ENCODE data around the gene MYH4. TPM values are rescaled to one million over a fixed set of nuclear protein-coding genes. Genes with fewer than 3 reads are reported as not detected.

MYH4 gene
- total and polyA plus RNA-seq, 9 of the 15 experiments (the other 6 are each of a cell fraction or from before 2014, with no cell fraction given): not detected

GRCh38 chr17:10512856-10513255, 43.5 kb upstream of the MYH4 start (continued):
- TF ChIP-seq MNT (conservative IDR thresholded peaks at IDR 0.05) (no peak), HNRNPH1 (optimal IDR thresholded peaks at IDR 0.05; ENCODE audit: low read depth, low read length) (no peak), SLC30A9 (CRISPR knock-in tag; IDR thresholded peaks at IDR 0.05) (no peak), FOS (IDR thresholded peaks at IDR 0.05; ENCODE audit: extremely low read depth, insufficient read length) (no peak)

DNA sequence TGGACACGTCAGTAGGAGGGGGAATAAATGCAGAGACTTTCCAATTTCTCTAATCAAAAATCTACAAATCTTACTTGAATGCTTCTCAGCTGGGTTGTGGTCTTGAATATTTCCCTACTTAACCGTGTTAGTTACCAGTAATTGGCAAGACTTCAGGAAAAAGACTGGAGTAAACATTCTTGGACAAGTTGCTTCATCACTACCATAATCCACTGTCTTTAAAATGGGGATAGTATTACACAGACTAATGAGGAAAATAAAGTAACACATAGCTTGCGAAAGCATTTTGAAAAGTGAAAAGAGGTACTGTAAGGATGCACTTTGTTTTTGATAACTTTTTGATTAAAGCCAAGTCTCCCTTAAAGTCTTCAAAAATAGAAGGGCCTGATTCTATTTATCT, 30.6 kb upstream of the MYH4 start:
- Histone ChIP-seq H3K9me1 (ENCODE audit: control insufficient read depth, insufficient read depth, low read length) (no peaks in the 10 kb centered on the region), H2AFZ (ENCODE audit: low read depth, low read length) (no peak overlapping the region), H3K4me1 (replicated peaks in 1 of 2; ENCODE audit: control insufficient read depth in 2 of 2, insufficient read depth in 2 of 2, low read length in 2 of 2) (no peaks in the 10 kb centered on the region), H3K27me3 (ENCODE audit: control insufficient read depth in 2 of 2, insufficient read depth in 2 of 2, low read length in 2 of 2) (no peaks in the 10 kb centered on the region), H3K4me3 (no peak overlapping the region), H3K36me3 (ENCODE audit: control insufficient read depth, insufficient read depth, low read length) (no peaks in the 10 kb centered on the region), H3K27ac (ENCODE audit: extremely low read depth, low read depth, low read length) (no peak overlapping the region), H3K9ac (ENCODE audit: insufficient read depth in 1 of 2, low read depth in 2 of 2, low read length in 2 of 2) (no peak overlapping the region), H3K9me3 (replicated peaks; ENCODE audit: control insufficient read depth, insufficient read depth, low read depth, low read length) (no peaks in the 10 kb centered on the region), H4K20me1 (replicated peaks; ENCODE audit: control insufficient read depth, insufficient read depth, low read length) (no peaks in the 10 kb centered on the region), H3K4me2 (ENCODE audit: insufficient read depth, low read length) (no peak overlapping the region), H3K79me2 (ENCODE audit: control insufficient read depth, insufficient read depth, low read length) (no peaks in the 10 kb centered on the region)
- in situ Hi-C loops (cut with MboI): no loop called here
- no peak for TF ChIP-seq TGIF2 (CRISPR knock-in tag; IDR thresholded peaks at IDR 0.05)
- no peak for TF ChIP-seq SNAPC5 (CRISPR knock-in tag; IDR thresholded peaks at IDR 0.05)
- TF ChIP-seq SNRNP70 (optimal IDR thresholded peaks at IDR 0.05; ENCODE audit: low read depth, low read length): no peak
- no peak for TF ChIP-seq EGR1 (conservative IDR thresholded peaks at IDR 0.05)
- TF ChIP-seq JUNB (CRISPR knock-in tag; conservative IDR thresholded peaks at IDR 0.05): no peak
- intact Hi-C loops (cut with micrococcal nuclease): no loop called here
- CTCF ChIA-PET (ENCODE audit: low intra/inter-chr PET ratio): no interaction called here
- no peak for ATAC-seq
- POLR2A ChIA-PET: no interaction called here
- WGBS (ENCODE audit: insufficient coverage, low coverage, missing lambda C conversion rate): 3% methylated on average over 3 of the region's 3 CpGs
- no TSS peak for BruUV-seq (replicated peaks)
- no peak for DNase-seq (ENCODE audit: extremely low read depth in 1 of 4, low spot score in 3 of 4)
- FAIRE-seq: no peak
